GM12865 (cell line): ENCODE data around the gene BAIAP2.
"Not testable (repeated sequence)": the region's sequence is repeated elsewhere in the genome, so short reads cannot be mapped to it uniquely, and the experiment has no call there.

Experiments
- DNase-seq: peaks from one replicate; pipeline ENCODE4 v3.0.0; 2010; ENCODE audit warnings: low read depth
- H3K4me3 ChIP-seq: 2 replicates; pipeline ENCODE4 v1.5.1; 2011; ENCODE audit warnings: mild to moderate bottlenecking, low read depth, low read length, control low read depth
- TF ChIP-seq, protein P1 (sequence below): IDR thresholded peaks from 2 replicates; pipeline ENCODE4 v1.5.1; 2011; ENCODE audit warnings: low read length, control low read depth, low read depth, inconsistent platforms; ENCODE audit not compliant: insufficient read depth; ENCODE audit errors: missing control alignments

The BAIAP2 gene

DNA sequence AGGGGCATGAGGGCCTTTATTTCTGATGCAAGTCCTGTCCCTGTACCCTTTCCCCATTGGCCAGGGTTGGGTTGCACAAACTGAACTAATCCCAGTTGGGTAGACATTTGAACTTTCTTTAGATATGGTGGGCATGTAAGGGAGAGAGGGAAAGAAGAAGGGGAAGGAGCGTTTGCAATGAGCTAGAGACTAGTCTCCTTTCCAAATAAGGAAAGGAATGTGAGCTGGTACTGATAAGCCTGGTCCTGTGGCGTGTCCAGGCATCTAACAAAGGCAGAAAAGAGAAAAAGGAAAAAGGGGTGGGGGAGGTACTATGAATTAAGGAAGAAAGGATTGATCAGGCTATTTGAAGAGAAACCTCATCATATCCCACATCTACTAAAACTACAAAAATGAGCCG is 23.0 kb upstream of the BAIAP2 start:
- no peak overlapping the region for H3K4me3 ChIP-seq
- TF ChIP-seq, protein P1, sequence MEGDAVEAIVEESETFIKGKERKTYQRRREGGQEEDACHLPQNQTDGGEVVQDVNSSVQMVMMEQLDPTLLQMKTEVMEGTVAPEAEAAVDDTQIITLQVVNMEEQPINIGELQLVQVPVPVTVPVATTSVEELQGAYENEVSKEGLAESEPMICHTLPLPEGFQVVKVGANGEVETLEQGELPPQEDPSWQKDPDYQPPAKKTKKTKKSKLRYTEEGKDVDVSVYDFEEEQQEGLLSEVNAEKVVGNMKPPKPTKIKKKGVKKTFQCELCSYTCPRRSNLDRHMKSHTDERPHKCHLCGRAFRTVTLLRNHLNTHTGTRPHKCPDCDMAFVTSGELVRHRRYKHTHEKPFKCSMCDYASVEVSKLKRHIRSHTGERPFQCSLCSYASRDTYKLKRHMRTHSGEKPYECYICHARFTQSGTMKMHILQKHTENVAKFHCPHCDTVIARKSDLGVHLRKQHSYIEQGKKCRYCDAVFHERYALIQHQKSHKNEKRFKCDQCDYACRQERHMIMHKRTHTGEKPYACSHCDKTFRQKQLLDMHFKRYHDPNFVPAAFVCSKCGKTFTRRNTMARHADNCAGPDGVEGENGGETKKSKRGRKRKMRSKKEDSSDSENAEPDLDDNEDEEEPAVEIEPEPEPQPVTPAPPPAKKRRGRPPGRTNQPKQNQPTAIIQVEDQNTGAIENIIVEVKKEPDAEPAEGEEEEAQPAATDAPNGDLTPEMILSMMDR, result no peak
- DNase-seq, result no peak

DNA sequence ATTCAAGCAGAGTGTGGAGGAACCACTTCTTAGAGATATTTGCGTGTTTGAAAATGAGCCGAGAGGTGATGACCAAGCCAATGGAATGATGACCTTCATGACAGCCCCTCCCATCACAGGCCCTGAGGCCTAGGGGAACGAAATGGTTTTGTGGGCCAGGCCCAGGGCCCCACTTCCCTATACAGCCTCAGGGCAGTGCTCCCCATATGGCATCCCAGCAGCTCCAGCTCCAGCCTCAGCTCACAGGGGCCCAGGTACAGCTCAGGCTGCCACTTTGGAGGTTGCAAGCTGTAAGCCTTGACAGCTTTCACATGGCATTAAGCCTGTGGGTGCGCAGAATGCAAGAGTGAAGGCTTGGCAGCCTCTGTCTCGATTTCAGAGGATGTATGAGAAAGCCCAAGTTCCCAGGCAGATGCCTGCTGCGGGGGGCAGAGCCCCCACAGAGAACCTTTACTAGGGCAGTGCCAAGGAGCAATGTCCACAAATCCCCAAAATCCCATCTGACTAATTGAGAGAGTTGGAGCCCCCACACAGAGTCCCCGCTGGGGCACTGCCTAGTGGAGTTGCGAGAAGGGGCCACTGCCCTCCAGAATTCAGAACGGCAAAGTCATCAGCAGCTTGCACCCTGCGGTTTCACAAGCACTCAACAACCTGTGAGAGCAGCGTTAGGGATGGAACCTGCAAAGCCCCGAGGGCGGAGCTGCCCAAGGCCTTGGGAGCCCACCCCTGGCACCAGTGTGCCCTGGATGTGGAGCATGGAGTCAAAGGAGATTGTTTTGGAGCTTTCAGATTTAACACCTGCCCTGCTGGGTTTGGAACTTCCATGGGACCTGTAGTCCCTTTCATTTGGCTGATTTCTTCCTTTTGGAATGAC is 22.1 kb upstream of the BAIAP2 start:
- TF ChIP-seq, protein P1, result no peak
- H3K4me3 ChIP-seq, result no peak overlapping the region
- no peak for DNase-seq

DNA sequence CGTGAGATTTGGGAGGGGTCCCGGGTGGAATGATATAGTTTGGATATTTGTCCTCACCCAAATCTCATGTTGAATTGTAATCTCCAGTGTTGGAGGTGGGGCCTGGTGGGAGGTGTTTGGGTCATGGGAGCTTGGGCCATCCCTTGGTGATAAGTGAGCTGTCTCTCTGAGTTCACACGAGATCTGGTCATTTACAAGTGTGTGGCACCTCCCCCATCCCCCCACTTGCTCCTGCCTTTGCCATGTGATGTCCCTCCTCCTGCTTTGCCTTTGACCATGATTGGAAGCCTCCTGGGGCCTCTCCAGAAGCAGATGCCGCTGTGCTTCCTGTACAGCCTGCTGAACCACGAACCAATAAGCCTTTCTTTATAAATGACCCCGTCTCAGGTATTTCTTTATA is 21.3 kb upstream of the BAIAP2 start:
- TF ChIP-seq, protein P1, result no peak
- H3K4me3 ChIP-seq, result no peak overlapping the region
- no peak for DNase-seq

DNA sequence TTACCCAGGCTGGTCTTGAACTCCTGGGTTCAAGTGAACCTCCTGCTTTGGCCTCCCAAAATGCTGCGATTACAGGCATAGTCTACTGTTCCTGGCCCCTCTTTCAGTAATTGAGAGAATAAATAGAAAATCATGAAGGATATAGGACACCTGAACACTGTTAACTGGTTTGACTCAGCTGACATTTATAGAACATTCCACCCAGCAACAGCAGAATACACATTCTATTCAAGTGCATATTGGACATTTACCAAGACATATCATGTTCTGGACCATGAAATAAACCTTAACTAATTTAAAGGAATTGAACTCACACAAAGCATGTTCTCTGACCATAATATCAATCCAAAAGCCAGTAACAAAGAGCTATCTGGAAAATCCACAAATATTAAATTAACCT is 19.8 kb upstream of the BAIAP2 start:
- TF ChIP-seq, protein P1, result no peak
- no peak for DNase-seq
- H3K4me3 ChIP-seq, result no peak overlapping the region

DNA sequence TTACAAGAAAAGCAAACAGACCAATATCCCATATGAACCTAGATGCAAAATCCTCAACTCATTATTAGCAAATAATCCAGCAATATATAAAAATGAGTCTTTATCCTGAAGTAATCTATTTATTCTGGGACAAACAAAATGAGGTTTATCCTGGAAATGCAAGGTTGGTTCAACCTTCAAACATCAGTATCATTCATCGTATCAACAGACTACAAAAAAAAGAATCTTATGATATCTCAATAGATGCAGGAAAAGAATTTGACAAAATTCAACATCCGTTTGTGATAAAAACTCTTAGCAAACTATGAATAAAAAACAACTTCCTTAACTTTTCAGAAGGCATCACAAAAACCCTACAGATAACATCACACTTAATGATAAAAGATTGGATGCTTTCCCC is 18.4 kb upstream of the BAIAP2 start:
- DNase-seq, result no peak
- no peak overlapping the region for H3K4me3 ChIP-seq
- TF ChIP-seq, protein P1, result no peak

DNA sequence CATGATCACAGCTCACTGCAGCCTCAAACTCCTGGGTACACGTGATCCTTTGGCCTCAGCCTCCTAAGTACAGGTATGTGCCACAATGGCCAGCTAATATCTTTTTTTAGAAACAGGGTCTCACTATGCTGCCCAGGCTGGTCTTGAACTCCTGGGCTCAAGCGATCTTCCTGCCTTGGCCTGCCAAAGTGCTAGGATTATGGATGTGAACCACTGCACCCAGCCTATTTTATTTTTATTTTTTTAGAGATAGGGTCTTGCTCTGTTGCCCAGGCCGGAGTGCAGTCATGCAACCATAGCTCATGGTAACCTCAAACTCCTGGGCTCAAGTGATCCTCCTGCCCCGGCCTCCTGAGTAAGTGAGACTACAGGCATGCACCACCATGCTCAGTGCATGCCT is 17.6 kb upstream of the BAIAP2 start:
- not testable (repeated sequence) for H3K4me3 ChIP-seq, DNase-seq

DNA sequence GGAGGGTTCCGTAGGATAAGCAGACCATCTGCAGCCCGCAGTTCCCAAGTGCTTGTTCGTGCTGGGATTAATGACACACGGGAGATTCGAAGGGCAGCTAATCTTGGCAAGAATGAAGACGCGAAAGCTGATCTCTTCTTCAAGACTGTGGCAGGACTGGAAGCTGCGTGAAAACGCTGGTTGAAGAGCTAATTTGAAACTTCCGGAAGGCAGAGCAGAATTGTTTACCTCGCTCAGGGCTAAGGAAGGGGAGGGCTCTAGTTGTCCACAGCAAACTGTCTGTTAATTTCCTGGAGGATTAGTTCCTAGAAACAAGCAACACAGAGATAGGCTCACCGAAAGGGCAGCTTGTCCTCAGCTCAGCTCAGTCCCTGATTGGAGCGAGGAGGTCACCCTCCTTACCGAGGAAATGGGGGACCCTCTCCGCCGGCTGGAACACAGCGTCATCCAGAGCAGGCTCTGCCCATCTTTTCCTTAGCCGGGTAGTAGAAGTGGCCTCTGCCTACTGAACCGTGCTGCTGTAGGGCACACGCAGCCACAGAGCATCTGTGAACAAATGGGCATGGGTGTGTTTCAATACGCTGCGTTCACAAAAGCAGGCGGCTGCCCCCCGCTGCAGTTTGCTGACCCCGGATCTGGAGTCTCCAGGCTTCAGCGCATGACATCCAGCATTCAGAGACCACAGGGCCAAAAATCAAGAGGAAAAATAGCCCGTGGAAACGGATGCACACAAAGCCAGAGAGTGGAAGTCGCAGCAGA is 16.7 kb upstream of the BAIAP2 start:
- TF ChIP-seq, protein P1, result no peak
- DNase-seq, result peak; percentile 55
- H3K4me3 ChIP-seq, result peak overlapping the region; percentile 22
